RKO (cell line): ENCODE data around the gene DLL1.

ENCODE experiments used
- DNase-seq: peaks from one replicate; pipeline ENCODE4 v3.0.0-alpha.2; 2016; ENCODE audit warnings: low spot score

DLL1 gene

GRCh38 chr6:170281331-170282292 lies 9.3 kb downstream of the DLL1 start:
- DNase-seq: no peak

GRCh38 chr6:170280689-170281045 lies 10.2 kb downstream of the DLL1 start:
- DNase-seq: no peak

- no peak for DNase-seq
These were observed 10.7 kb downstream of the DLL1 start for GRCh38 chr6:170279977-170280688.

GRCh38 chr6:170279426-170279825 lies 11.5 kb downstream of the DLL1 start:
- DNase-seq: no peak

- DNase-seq: no peak
These were observed 12.2 kb downstream of the DLL1 start for GRCh38 chr6:170278743-170279094.

GRCh38 chr6:170277893-170278742 lies 12.8 kb downstream of the DLL1 start:
- DNase-seq: no peak

- DNase-seq: no peak
These were observed 14.4 kb downstream of the DLL1 start for GRCh38 chr6:170276369-170277057.

- DNase-seq: no peak
These were observed 15.9 kb downstream of the DLL1 start for GRCh38 chr6:170274713-170275560.

- DNase-seq: no peak
These were observed 17.2 kb downstream of the DLL1 start for GRCh38 chr6:170273681-170274080.

- DNase-seq: no peak
These were observed 17.7 kb downstream of the DLL1 start for GRCh38 chr6:170273191-170273590.

GRCh38 chr6:170272341-170273065 lies 18.4 kb downstream of the DLL1 start:
- DNase-seq: no peak

GRCh38 chr6:170271771-170272314 lies 19.0 kb downstream of the DLL1 start:
- DNase-seq: no peak

GRCh38 chr6:170270984-170271593 lies 19.8 kb downstream of the DLL1 start:
- no peak for DNase-seq

GRCh38 chr6:170269846-170270541 lies 20.9 kb downstream of the DLL1 start:
- no peak for DNase-seq

GRCh38 chr6:170269151-170269845 lies 21.6 kb downstream of the DLL1 start:
- no peak for DNase-seq

GRCh38 chr6:170268216-170269129 lies 22.4 kb downstream of the DLL1 start:
- DNase-seq: no peak

- DNase-seq: no peak
These were observed 23.2 kb downstream of the DLL1 start for GRCh38 chr6:170267688-170268087.
